ENCODE data around the gene EML3.

The EML3 gene

DNA sequence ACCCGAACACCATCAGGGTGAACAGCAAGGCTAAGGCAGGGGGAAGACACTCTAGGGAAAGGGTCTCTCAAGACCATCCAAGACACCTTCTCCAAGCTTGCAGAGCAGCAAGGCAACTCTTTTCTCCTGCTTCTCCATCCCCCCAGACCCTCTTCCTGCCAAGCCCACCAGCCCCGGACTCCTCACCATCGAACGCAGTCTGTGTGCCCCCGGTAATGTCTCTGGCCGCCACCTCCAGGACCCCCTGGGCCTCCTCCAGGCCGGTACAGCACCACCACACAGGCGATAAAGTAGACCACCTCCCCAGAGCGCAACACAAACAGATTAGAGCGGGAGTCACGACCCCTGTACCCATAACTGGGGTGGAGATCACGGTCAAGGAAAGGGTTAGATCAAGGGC, 3.8 kb downstream of the EML3 start:
- in situ Hi-C loops (cut with HindIII; ENCODE audit: low sequenced_read_pairs): no loop called here
- H3K4me3 ChIP-seq (ENCODE audit: low read depth, low read length): no peak overlapping the region
- TF ChIP-seq, protein P1, sequence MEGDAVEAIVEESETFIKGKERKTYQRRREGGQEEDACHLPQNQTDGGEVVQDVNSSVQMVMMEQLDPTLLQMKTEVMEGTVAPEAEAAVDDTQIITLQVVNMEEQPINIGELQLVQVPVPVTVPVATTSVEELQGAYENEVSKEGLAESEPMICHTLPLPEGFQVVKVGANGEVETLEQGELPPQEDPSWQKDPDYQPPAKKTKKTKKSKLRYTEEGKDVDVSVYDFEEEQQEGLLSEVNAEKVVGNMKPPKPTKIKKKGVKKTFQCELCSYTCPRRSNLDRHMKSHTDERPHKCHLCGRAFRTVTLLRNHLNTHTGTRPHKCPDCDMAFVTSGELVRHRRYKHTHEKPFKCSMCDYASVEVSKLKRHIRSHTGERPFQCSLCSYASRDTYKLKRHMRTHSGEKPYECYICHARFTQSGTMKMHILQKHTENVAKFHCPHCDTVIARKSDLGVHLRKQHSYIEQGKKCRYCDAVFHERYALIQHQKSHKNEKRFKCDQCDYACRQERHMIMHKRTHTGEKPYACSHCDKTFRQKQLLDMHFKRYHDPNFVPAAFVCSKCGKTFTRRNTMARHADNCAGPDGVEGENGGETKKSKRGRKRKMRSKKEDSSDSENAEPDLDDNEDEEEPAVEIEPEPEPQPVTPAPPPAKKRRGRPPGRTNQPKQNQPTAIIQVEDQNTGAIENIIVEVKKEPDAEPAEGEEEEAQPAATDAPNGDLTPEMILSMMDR (IDR thresholded peaks at IDR 0.05; ENCODE audit: low read depth, low read length, missing control alignments): no peak
- no peak for DNase-seq (ENCODE audit: low read depth)

- in situ Hi-C loops (cut with HindIII; ENCODE audit: low sequenced_read_pairs): no loop called here
- DNase-seq (ENCODE audit: low read depth): no peak
- no peak overlapping the region for H3K4me3 ChIP-seq (ENCODE audit: low read depth, low read length)
- TF ChIP-seq, protein P1 (IDR thresholded peaks at IDR 0.05; ENCODE audit: low read depth, low read length, missing control alignments): no peak
These were observed 4.9 kb downstream of the EML3 start for GRCh38 chr11:62607714-62608113.

DNA sequence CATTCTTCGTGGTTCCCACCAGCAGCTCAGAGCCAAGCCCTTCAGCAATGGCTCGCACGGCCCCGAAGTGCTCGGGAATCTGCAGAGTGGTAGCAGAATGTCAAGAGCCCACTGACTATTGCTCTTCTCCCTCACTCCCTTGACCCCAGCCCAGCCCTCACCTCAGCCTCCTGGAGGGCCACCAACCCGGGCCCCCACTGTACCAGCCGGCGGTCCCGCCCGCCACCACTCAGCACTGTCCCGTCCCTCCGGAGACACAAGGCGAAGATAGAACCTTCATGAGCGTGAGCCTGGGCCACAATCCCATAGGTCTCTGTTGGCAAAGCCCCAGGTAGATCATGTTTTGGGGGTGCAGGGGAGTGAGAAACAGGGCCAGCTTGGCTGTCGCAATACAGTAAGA, 6.7 kb downstream of the EML3 start:
- TF ChIP-seq, protein P1 (IDR thresholded peaks at IDR 0.05; ENCODE audit: low read depth, low read length, missing control alignments): no peak
- no peak for DNase-seq (ENCODE audit: low read depth)
- no peak overlapping the region for H3K4me3 ChIP-seq (ENCODE audit: low read depth, low read length)
- in situ Hi-C loops (cut with HindIII; ENCODE audit: low sequenced_read_pairs): no loop called here

- in situ Hi-C loops (cut with HindIII; ENCODE audit: low sequenced_read_pairs): no loop called here
- no peak overlapping the region for H3K4me3 ChIP-seq (ENCODE audit: low read depth, low read length)
- no peak for DNase-seq (ENCODE audit: low read depth)
- TF ChIP-seq, protein P1 (IDR thresholded peaks at IDR 0.05; ENCODE audit: low read depth, low read length, missing control alignments): no peak
These were observed 7.1 kb downstream of the EML3 start for GRCh38 chr11:62605467-62605866.

DNA sequence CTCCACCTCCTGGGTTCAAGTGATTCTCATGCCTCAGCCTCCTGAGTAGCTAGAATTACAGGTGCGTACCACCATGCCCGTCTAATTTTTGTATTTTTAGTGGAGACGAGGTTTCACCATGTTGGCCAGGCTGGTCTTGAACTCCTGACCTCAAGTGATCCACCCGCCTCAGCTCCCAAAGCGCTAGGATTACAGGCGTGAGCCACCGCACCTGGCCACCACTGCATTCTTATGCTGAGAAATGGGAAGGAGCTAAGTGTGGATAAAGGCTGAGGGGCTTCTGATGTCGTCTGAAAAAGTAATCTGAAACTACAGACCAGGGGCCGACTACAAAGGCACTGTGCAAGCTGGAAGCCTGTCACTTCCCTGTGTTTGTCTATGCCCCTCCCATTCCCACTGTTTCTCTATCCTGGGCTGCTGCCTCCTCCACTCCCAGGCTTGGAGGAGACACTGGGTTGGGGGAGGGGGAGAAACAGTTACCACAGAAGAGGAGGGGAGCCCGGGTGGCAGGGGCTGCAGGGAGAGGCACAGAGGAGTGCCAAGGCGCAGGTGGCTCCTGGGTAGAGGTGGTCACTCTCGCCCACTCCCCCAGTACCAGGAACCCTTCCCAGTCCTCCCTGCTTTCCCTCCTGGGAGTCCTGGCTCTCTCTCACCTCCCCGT, 8.0 kb downstream of the EML3 start:
- in situ Hi-C loops (cut with HindIII; ENCODE audit: low sequenced_read_pairs): no loop called here
- no peak overlapping the region for H3K4me3 ChIP-seq (ENCODE audit: low read depth, low read length)
- TF ChIP-seq, protein P1 (IDR thresholded peaks at IDR 0.05; ENCODE audit: low read depth, low read length, missing control alignments): no peak
- DNase-seq (ENCODE audit: low read depth): no peak

- TF ChIP-seq, protein P1 (IDR thresholded peaks at IDR 0.05; ENCODE audit: low read depth, low read length, missing control alignments): no peak
- no peak overlapping the region for H3K4me3 ChIP-seq (ENCODE audit: low read depth, low read length)
- DNase-seq (ENCODE audit: low read depth): no peak
- in situ Hi-C loops (cut with HindIII; ENCODE audit: low sequenced_read_pairs): no loop called here
These were observed 8.7 kb downstream of the EML3 start for GRCh38 chr11:62603776-62604299.
